Astrocyte (in vitro differentiated cells and primary cell): ENCODE results near the gene NHLRC2. TPM values are rescaled to one million over a fixed set of nuclear protein-coding genes. Genes with fewer than 3 reads are reported as not detected.

Experiments
- DNase-seq: peaks from one replicate; pipeline ENCODE4 v3.0.0-alpha.2; 2010; ENCODE audit warnings: low read depth
- FAIRE-seq: peaks from 2 replicates; lab custom pipeline; 2011; peaks lifted over from hg19 to GRCh38; lab: Jason Lieb, UNC
- H2AFZ ChIP-seq: 2 replicates; pipeline ENCODE4 v1.6.0; 2012; ENCODE audit warnings: low read depth, low read length, inconsistent platforms
- H3K27ac ChIP-seq: 2 replicates; pipeline ENCODE4 v1.5.1; 2011; ENCODE audit warnings: low read depth, low read length, inconsistent platforms
- H3K27me3 ChIP-seq: 2 replicates; pipeline ENCODE4 v1.6.0; 2011; ENCODE audit warnings: low read length, inconsistent platforms; ENCODE audit not compliant: insufficient read depth
- H3K36me3 ChIP-seq: 2 replicates; pipeline ENCODE4 v1.5.1; 2011; ENCODE audit warnings: low read length, inconsistent platforms; ENCODE audit not compliant: insufficient read depth
- H3K4me1 ChIP-seq: 2 replicates; pipeline ENCODE4 v1.5.1; 2011; ENCODE audit warnings: low read length, inconsistent platforms; ENCODE audit not compliant: insufficient read depth
- H3K4me2 ChIP-seq: 2 replicates; pipeline ENCODE4 v1.6.0; 2012; ENCODE audit warnings: low read length, inconsistent platforms
- H3K4me3 ChIP-seq: 2 replicates; pipeline ENCODE4 v1.5.1; 2011; ENCODE audit warnings: low read depth, mild to moderate bottlenecking, low read length, inconsistent platforms; ENCODE audit not compliant: insufficient read depth
- H3K79me2 ChIP-seq: 2 replicates; pipeline ENCODE4 v1.6.0; 2012; ENCODE audit warnings: mild to moderate bottlenecking, low read length, inconsistent platforms; ENCODE audit not compliant: insufficient read depth
- H3K9ac ChIP-seq: 2 replicates; pipeline ENCODE4 v1.6.0; 2012; ENCODE audit warnings: mild to moderate bottlenecking, low read length, inconsistent platforms
- H3K9me3 ChIP-seq: 2 replicates; pipeline ENCODE4 v1.5.1; 2012; ENCODE audit warnings: low read depth, mild to moderate bottlenecking, low read length, inconsistent platforms; ENCODE audit not compliant: insufficient read depth
- H4K20me1 ChIP-seq: 2 replicates; pipeline ENCODE4 v1.6.0; 2012; ENCODE audit warnings: low read length, inconsistent platforms; ENCODE audit not compliant: insufficient read depth
- H3K27ac Mint-ChIP-seq: one replicate; pipeline ENCODE4 v1.8.0; 2021; ENCODE audit warnings: mild to moderate bottlenecking, mixed read lengths; ENCODE audit not compliant: unreplicated experiment
- H3K27me3 Mint-ChIP-seq: one replicate; pipeline ENCODE4 v1.8.0; 2021; ENCODE audit warnings: low read depth, mixed read lengths; ENCODE audit not compliant: unreplicated experiment
- H3K36me3 Mint-ChIP-seq: one replicate; pipeline ENCODE4 v1.8.0; 2021; ENCODE audit warnings: low read depth, mixed read lengths; ENCODE audit not compliant: unreplicated experiment
- H3K4me1 Mint-ChIP-seq: one replicate; pipeline ENCODE4 v1.8.0; 2021; ENCODE audit warnings: low read depth, mixed read lengths; ENCODE audit not compliant: unreplicated experiment
- H3K4me3 Mint-ChIP-seq: one replicate; pipeline ENCODE4 v1.8.0; 2021; ENCODE audit warnings: mild to moderate bottlenecking, moderate library complexity, mixed read lengths; ENCODE audit not compliant: unreplicated experiment
- H3K9me3 Mint-ChIP-seq: one replicate; pipeline ENCODE4 v1.8.0; 2021; ENCODE audit warnings: mild to moderate bottlenecking, mixed read lengths; ENCODE audit not compliant: unreplicated experiment
- CTCF ChIP-seq: IDR thresholded peaks from 2 replicates; pipeline ENCODE4 v1.5.1; 2011; ENCODE audit warnings: low read depth, mild to moderate bottlenecking, inconsistent platforms, low read length, moderate library complexity; ENCODE audit not compliant: insufficient read depth
- EZH2 ChIP-seq: IDR thresholded peaks from 2 replicates; pipeline ENCODE4 v1.6.1; 2012; ENCODE audit warnings: mild to moderate bottlenecking, low read length, inconsistent platforms; ENCODE audit not compliant: insufficient read depth
- total RNA-seq: library from RNA; stranded (reverse); gene quantifications from 2 replicates; pipeline ENCODE4 v1.2.1, GENCODE V29; 2021

NHLRC2 gene
- total RNA-seq, 1 donor from 2014 or later = 16.9 TPM

GRCh38 chr10:113872139-113873030 lies 17.9 kb downstream of the NHLRC2 start:
- no peak overlapping the region for H3K4me3 Mint-ChIP-seq
- peaks cover 28% of the 10 kb centered on the region for H3K79me2 ChIP-seq
- H3K9me3 Mint-ChIP-seq = peaks cover 17% of the 10 kb centered on the region
- FAIRE-seq (no peak), DNase-seq (no peak)
- H3K9me3 ChIP-seq = no peaks in the 10 kb centered on the region
- H3K4me1 ChIP-seq = no peaks in the 10 kb centered on the region
- no peaks in the 10 kb centered on the region for H3K27me3 Mint-ChIP-seq
- peaks cover 13% of the 10 kb centered on the region for H4K20me1 ChIP-seq
- no peaks in the 10 kb centered on the region for H3K36me3 ChIP-seq
- no peaks in the 10 kb centered on the region for H3K4me1 Mint-ChIP-seq
- no peaks in the 10 kb centered on the region for H3K27me3 ChIP-seq
- H3K4me3 ChIP-seq = no peak overlapping the region
- H2AFZ ChIP-seq = no peak overlapping the region
- TF ChIP-seq CTCF (no peak), EZH2 (no peak)
- H3K9ac ChIP-seq = no peak overlapping the region
- H3K4me2 ChIP-seq = no peak overlapping the region
- H3K27ac ChIP-seq = no peak overlapping the region
- H3K36me3 Mint-ChIP-seq = peaks cover 8% of the 10 kb centered on the region
- H3K27ac Mint-ChIP-seq = no peak overlapping the region

- no peaks in the 10 kb centered on the region for H3K27me3 ChIP-seq
- no peak overlapping the region for H3K9ac ChIP-seq
- H3K4me2 ChIP-seq = no peak overlapping the region
- Mint-ChIP-seq H3K27me3 (no peaks in the 10 kb centered on the region), H3K27ac (no peak overlapping the region), H3K36me3 (peaks cover 8% of the 10 kb centered on the region), H3K4me3 (no peak overlapping the region), H3K4me1 (peaks cover 3% of the 10 kb centered on the region), H3K9me3 (peaks cover 16% of the 10 kb centered on the region)
- no peak for TF ChIP-seq EZH2
- no peak for TF ChIP-seq CTCF
- H3K79me2 ChIP-seq = peaks cover 18% of the 10 kb centered on the region
- no peak overlapping the region for H2AFZ ChIP-seq
- DNase-seq = no peak
- H4K20me1 ChIP-seq = peaks cover 13% of the 10 kb centered on the region
- no peak overlapping the region for H3K4me3 ChIP-seq
- H3K4me1 ChIP-seq = peaks cover 3% of the 10 kb centered on the region
- no peaks in the 10 kb centered on the region for H3K9me3 ChIP-seq
- no peak overlapping the region for H3K27ac ChIP-seq
- no peak for FAIRE-seq
- no peaks in the 10 kb centered on the region for H3K36me3 ChIP-seq
Measured at GRCh38 chr10:113875212-113875611, 20.8 kb downstream of the NHLRC2 start.

GRCh38 chr10:113876461-113876860 lies 22.0 kb downstream of the NHLRC2 start:
- no peak overlapping the region for H3K4me2 ChIP-seq
- no peaks in the 10 kb centered on the region for H3K27me3 ChIP-seq
- peaks cover 14% of the 10 kb centered on the region for H3K79me2 ChIP-seq
- H3K4me3 ChIP-seq = no peak overlapping the region
- no peaks in the 10 kb centered on the region for H3K36me3 ChIP-seq
- TF ChIP-seq EZH2 = no peak
- TF ChIP-seq CTCF = no peak
- H3K9me3 Mint-ChIP-seq = peaks cover 16% of the 10 kb centered on the region
- H3K9me3 ChIP-seq = no peaks in the 10 kb centered on the region
- H3K36me3 Mint-ChIP-seq = peaks cover 8% of the 10 kb centered on the region
- no peak overlapping the region for H3K27ac ChIP-seq
- peaks cover 6% of the 10 kb centered on the region for H3K4me1 ChIP-seq
- no peak overlapping the region for H3K4me3 Mint-ChIP-seq
- FAIRE-seq (no peak), DNase-seq (no peak)
- H4K20me1 ChIP-seq = peaks cover 13% of the 10 kb centered on the region
- H3K9ac ChIP-seq = no peak overlapping the region
- H3K27ac Mint-ChIP-seq = no peak overlapping the region
- peaks cover 3% of the 10 kb centered on the region for H3K4me1 Mint-ChIP-seq
- H2AFZ ChIP-seq = no peak overlapping the region
- H3K27me3 Mint-ChIP-seq = no peaks in the 10 kb centered on the region
